Fibroblast of villous mesenchyme (primary cell): ENCODE results near the gene IP6K2. TPM values are rescaled to one million over a fixed set of nuclear protein-coding genes. Genes with fewer than 3 reads are reported as not detected.
"Not testable (repeated sequence)": the region's sequence is repeated elsewhere in the genome, so short reads cannot be mapped to it uniquely, and the experiment has no call there.

Experiments
- DNase-seq: peaks from one replicate; pipeline ENCODE4 v3.0.0-alpha.2; 2010; ENCODE audit warnings: low read depth
- H3K4me3 ChIP-seq: 2 replicates; pipeline ENCODE4 v1.5.1; 2011; ENCODE audit warnings: low read depth, mild to moderate bottlenecking, low read length
- CTCF ChIP-seq: IDR thresholded peaks from 2 replicates; pipeline ENCODE4 v1.5.1; 2012; ENCODE audit warnings: low read depth, mild to moderate bottlenecking, low read length; ENCODE audit not compliant: insufficient read depth
- total RNA-seq: library from RNA; depleted of rRNA; stranded (reverse); fragments of >200 nt; gene quantifications from 2 replicates; pipeline ENCODE4 v1.2.3, GENCODE V29; 2012

Gene IP6K2
- total RNA-seq, 1 donor = 55.7 TPM

- TF ChIP-seq CTCF = no peak
- no peak for DNase-seq
- H3K4me3 ChIP-seq = no peak overlapping the region
These were observed 31.7 kb upstream of the IP6K2 start for GRCh38 chr3:48748754-48749153.

GRCh38 chr3:48747706-48748105 lies 30.7 kb upstream of the IP6K2 start:
- TF ChIP-seq CTCF = no peak
- H3K4me3 ChIP-seq = no peak overlapping the region
- DNase-seq = no peak

GRCh38 chr3:48747015-48747615 lies 30.1 kb upstream of the IP6K2 start:
- H3K4me3 ChIP-seq = no peak overlapping the region
- no peak for DNase-seq
- TF ChIP-seq CTCF = no peak

GRCh38 chr3:48743773-48744172 lies 26.8 kb upstream of the IP6K2 start:
- no peak for DNase-seq
- TF ChIP-seq CTCF = no peak
- H3K4me3 ChIP-seq = no peak overlapping the region

GRCh38 chr3:48741226-48741625 lies 24.2 kb upstream of the IP6K2 start:
- not testable (repeated sequence) for DNase-seq, H3K4me3 ChIP-seq

- TF ChIP-seq CTCF = peak; percentile 90
- DNase-seq = peak; percentile 82
- no peak overlapping the region for H3K4me3 ChIP-seq
These were observed 23.2 kb upstream of the IP6K2 start for GRCh38 chr3:48739955-48740823.

- no peak for DNase-seq
- no peak for TF ChIP-seq CTCF
- H3K4me3 ChIP-seq = no peak overlapping the region
These were observed 22.6 kb upstream of the IP6K2 start for GRCh38 chr3:48739617-48739954.
